Progenitor cell of endocrine pancreas (in vitro differentiated cells): ENCODE data around the gene FHOD3. TPM values are rescaled to one million over a fixed set of nuclear protein-coding genes. Genes with fewer than 3 reads are reported as not detected.

Experiments
- DNase-seq: peaks from one replicate; pipeline ENCODE4 v3.0.0; 2021; ENCODE audit warnings: low spot score; ENCODE audit not compliant: unreplicated experiment
- H3K27ac Mint-ChIP-seq: 2 replicates; pipeline ENCODE4 v1.8.0; 2021; ENCODE audit warnings: mild to moderate bottlenecking, moderate library complexity, mixed read lengths
- H3K27me3 Mint-ChIP-seq: 2 replicates; pipeline ENCODE4 v1.8.0; 2021; ENCODE audit warnings: mixed read lengths
- H3K36me3 Mint-ChIP-seq: 2 replicates; pipeline ENCODE4 v1.8.0; 2022; ENCODE audit warnings: mixed read lengths; ENCODE audit not compliant: insufficient read depth
- H3K4me1 Mint-ChIP-seq: 2 replicates; pipeline ENCODE4 v1.8.0; 2021; ENCODE audit warnings: low read depth, mixed read lengths
- H3K4me3 Mint-ChIP-seq: 2 replicates; pipeline ENCODE4 v1.8.0; 2021; ENCODE audit warnings: low read depth, mild to moderate bottlenecking, moderate library complexity, mixed read lengths
- H3K9me3 Mint-ChIP-seq: 2 replicates; pipeline ENCODE4 v1.8.0; 2021; ENCODE audit warnings: low read depth, mixed read lengths
- CTCF ChIP-seq: fragments of 200-600 bp; sonication (generic); IDR thresholded peaks from one replicate; pipeline ENCODE4 v1.5.0; 2021; ENCODE audit warnings: antibody characterized with exemption, mild to moderate bottlenecking; ENCODE audit not compliant: unreplicated experiment
- total RNA-seq: library from RNA; stranded (reverse); gene quantifications from 2 replicates; pipeline ENCODE4 v1.2.1, GENCODE V29; 2021

The FHOD3 gene
- total RNA-seq, 1 donor from 2014 or later, result 1.6 TPM

DNA sequence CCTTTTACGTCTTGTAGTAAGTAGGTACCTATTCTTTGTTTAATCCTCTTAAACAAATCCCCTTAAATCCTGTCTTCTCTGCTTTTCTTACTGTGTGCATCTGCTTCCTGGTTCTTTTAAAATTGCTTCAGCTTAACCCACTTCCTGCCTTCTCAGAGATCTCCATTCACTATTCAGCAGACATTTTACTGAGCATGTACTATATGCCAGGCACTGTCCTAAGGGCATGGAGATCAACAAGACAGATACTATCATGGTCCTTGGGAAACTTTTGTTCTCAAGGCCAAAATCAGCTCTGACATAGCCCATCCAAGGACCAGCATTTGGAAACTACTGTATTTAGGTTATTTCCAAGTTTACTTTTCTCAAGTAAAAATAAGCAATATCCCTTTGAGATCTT, 303.8 kb downstream of the FHOD3 start:
- Mint-ChIP-seq H3K9me3 (no peaks in the 10 kb centered on the region), H3K36me3 (no peaks in the 10 kb centered on the region), H3K4me1 (peaks cover 5% of the 10 kb centered on the region), H3K27ac (no peak overlapping the region), H3K4me3 (no peak overlapping the region), H3K27me3 (no peaks in the 10 kb centered on the region)
- DNase-seq, result no peak
- no peak for TF ChIP-seq CTCF

DNA sequence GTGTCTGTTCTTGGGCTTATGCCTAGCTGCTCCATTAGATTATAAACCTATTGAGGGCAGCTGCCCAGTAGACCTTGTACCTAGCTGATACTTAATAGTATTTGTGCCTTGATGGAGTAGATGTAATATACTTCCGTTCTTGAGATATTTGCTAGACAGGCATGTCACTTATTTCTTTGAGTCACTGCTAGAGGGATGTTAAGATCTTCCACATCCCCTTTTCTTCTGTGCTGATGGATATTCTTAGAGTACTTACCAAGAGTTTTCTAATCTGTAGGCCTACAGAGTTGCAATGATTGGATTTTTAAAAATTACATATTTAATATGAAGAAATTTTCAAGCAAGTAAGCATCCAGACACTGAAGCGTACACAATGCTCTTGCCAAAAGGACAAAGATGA, 304.6 kb downstream of the FHOD3 start:
- no peak for DNase-seq
- H3K4me1 Mint-ChIP-seq, result peaks cover 5% of the 10 kb centered on the region
- TF ChIP-seq CTCF, result no peak
- H3K9me3 Mint-ChIP-seq, result no peaks in the 10 kb centered on the region
- H3K4me3 Mint-ChIP-seq, result no peak overlapping the region
- H3K27me3 Mint-ChIP-seq, result no peaks in the 10 kb centered on the region
- no peak overlapping the region for H3K27ac Mint-ChIP-seq
- H3K36me3 Mint-ChIP-seq, result no peaks in the 10 kb centered on the region

DNA sequence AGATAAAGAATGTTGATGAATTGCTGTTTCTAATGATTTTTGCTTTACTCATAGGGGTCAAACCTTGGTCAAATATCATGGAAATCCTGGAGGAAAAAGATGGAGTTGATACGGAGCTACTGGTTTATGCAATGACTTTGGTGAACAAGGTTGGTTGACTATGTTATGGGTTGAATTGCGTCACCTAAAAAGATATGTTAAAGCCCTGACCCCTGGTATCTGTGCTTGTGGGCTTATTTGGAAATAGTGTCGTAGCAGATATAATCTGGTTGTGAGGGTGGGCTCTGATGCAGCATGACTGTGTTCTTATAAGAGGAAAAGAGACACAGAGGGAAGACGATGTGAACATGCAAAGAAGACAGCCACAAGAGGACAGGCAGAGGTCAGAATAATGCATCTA, 305.1 kb downstream of the FHOD3 start:
- Mint-ChIP-seq H3K27me3 (no peaks in the 10 kb centered on the region), H3K27ac (no peak overlapping the region), H3K4me3 (no peak overlapping the region), H3K9me3 (peaks cover 2% of the 10 kb centered on the region), H3K36me3 (no peaks in the 10 kb centered on the region), H3K4me1 (peaks cover 5% of the 10 kb centered on the region)
- DNase-seq, result no peak
- no peak for TF ChIP-seq CTCF

GRCh38 chr18:36608107-36608506, 310.6 kb downstream of the FHOD3 start:
- H3K27me3 Mint-ChIP-seq, result no peaks in the 10 kb centered on the region
- H3K36me3 Mint-ChIP-seq, result no peaks in the 10 kb centered on the region
- TF ChIP-seq CTCF, result no peak
- H3K27ac Mint-ChIP-seq, result no peak overlapping the region
- no peak for DNase-seq
- H3K4me3 Mint-ChIP-seq, result no peak overlapping the region
- H3K4me1 Mint-ChIP-seq, result peaks cover 21% of the 10 kb centered on the region
- peaks cover 2% of the 10 kb centered on the region for H3K9me3 Mint-ChIP-seq

DNA sequence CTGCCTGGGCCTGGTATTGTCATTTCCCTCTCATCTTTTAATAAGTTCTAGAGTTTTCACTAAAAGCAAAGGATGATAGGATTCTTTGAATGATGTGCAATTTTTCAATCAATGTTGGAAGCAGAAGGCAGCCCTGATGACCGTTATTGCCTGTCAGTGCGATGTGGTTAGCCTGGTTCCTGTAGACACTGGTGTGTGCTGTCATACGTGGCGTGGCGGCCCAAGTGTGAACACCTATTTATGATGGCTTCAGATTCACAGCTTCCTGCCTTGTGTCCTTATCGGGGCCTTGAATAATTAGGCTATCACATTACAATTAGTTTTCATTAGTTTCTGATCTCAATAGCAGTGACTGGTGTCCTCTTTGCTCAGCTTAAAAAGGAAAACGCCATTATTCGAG, 312.7 kb downstream of the FHOD3 start:
- Mint-ChIP-seq H3K4me1 (peaks cover 19% of the 10 kb centered on the region), H3K9me3 (peaks cover 6% of the 10 kb centered on the region), H3K36me3 (no peaks in the 10 kb centered on the region), H3K27me3 (no peaks in the 10 kb centered on the region), H3K4me3 (no peak overlapping the region), H3K27ac (no peak overlapping the region)
- no peak for TF ChIP-seq CTCF
- DNase-seq, result no peak
